Body of pancreas (tissue), 4 donors: ENCODE data around the gene COLGALT1.

Experiments
- CTCF ChIP-seq, 7 experiments: fragments of 450-650 bp in 4 of 7; fragments of 200-600 bp in 3 of 7; sonication (generic) in 3 of 7; IDR thresholded peaks; one replicate each; pipeline ENCODE4 v1.5.1; 2016 to 2019; ENCODE audit warnings: antibody characterized with exemption in 7 of 7
- POLR2A ChIP-seq, 3 donors: fragments of 450-650 bp; IDR thresholded peaks; one replicate each; pipeline ENCODE4 v1.6.1; 2016; ENCODE audit warnings: antibody characterized with exemption in 3 of 3, mild to moderate bottlenecking in 2 of 3

GRCh38 chr19:17548145-17548544 is 7.3 kb upstream of the COLGALT1 start:
- no peak for TF ChIP-seq POLR2A (IDR thresholded peaks at IDR 0.05)
- TF ChIP-seq CTCF (IDR thresholded peaks at IDR 0.05) = no peak
